ENCODE data around the gene SNRNP70.

GRCh38 chr19:49101160-49101559, 15.9 kb downstream of the SNRNP70 start:
- TF ChIP-seq CTCF (IDR thresholded peaks at IDR 0.05) (no peak), POLR2AphosphoS5 (IDR thresholded peaks at IDR 0.05) (no peak), POLR2A (IDR thresholded peaks at IDR 0.05) (no peak), EP300 (IDR thresholded peaks at IDR 0.05) (no peak)
